Activated B cell treated with CpG ODN at 0.5 μM for 24 hours (primary cell): ENCODE data around the gene NLGN4X. TPM values are rescaled to one million over a fixed set of nuclear protein-coding genes. Genes with fewer than 3 reads are reported as not detected.

ENCODE experiments used
- ATAC-seq: fragments of 200-7000 bp; cut with Tn5 transposase; one replicate; pipeline ENCODE4 v1.10.0; 2021; ENCODE audit warnings: low read depth, mild to moderate bottlenecking, moderate library complexity
- CTCF ChIA-PET: fragments of 350-600 bp; sonication (Branson Sonifier 250); formaldehyde crosslinking; loops from one replicate; lab custom pipeline; 2021; ENCODE audit warnings: antibody characterized with exemption; lab: Charles Lee
- POLR2A ChIA-PET: fragments of 350-600 bp; sonication (Branson Sonifier 250); formaldehyde crosslinking; loops from one replicate; lab custom pipeline; 2021; ENCODE audit warnings: antibody characterized with exemption; lab: Charles Lee
- DNase-seq: peaks from one replicate; pipeline ENCODE4 v3.0.0; 2022
- H3K27ac Mint-ChIP-seq: one replicate; pipeline ENCODE4 v1.8.0; 2020; ENCODE audit warnings: mixed read lengths
- H3K27me3 Mint-ChIP-seq: one replicate; pipeline ENCODE4 v1.8.0; 2021; ENCODE audit warnings: mixed read lengths
- H3K36me3 Mint-ChIP-seq: one replicate; pipeline ENCODE4 v1.8.0; 2021; ENCODE audit warnings: low read depth, mixed read lengths
- H3K4me1 Mint-ChIP-seq: one replicate; pipeline ENCODE4 v1.8.0; 2021; ENCODE audit warnings: mixed read lengths
- H3K4me3 Mint-ChIP-seq: one replicate; pipeline ENCODE4 v1.8.0; 2020; ENCODE audit warnings: mild to moderate bottlenecking, mixed read lengths
- H3K9me3 Mint-ChIP-seq: one replicate; pipeline ENCODE4 v1.8.0; 2020; ENCODE audit warnings: mixed read lengths
- intact Hi-C: fragments of 100-400 bp; cut with micrococcal nuclease; formaldehyde crosslinking; loops from one replicate; pipeline ENCODE4 v1.15.1; 2024
- total RNA-seq: library from RNA; stranded (reverse); gene quantifications from 2 replicates; pipeline ENCODE4 v1.2.3, GENCODE V29; 2022
- TF ChIP-seq, protein P1 (sequence below): fragments of 200-600 bp; IDR thresholded peaks from one replicate; pipeline ENCODE4 v1.8.0; 2022; ENCODE audit warnings: antibody characterized with exemption, mild to moderate bottlenecking

The NLGN4X gene
- 0.22 and 0.35 TPM in 2 replicates for total RNA-seq

DNA sequence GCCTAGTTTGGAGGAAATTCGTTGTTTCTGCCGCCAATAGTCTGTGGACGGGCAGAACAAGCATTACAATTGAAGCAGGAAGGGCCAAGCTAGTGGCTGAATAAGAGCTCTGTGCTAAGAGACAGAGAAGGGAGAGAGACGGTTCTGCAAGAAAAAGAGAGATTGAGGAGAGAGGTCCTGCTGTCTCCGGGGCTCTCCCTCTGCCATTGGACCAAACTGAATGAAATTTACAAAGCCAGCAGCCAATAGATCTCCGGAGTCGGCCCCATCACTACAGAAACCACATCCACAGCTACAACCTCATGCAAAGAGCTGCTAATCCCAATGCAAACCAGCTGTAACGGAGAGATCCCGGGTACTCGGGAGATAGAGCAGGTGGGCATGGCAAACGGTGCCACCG is at the start of gene NLGN4X:
Gene NLGN4X, minus strand, starts transcription at position 148 of the 400 bp plus-strand sequence. CDS start 77,401 bp downstream, outside the sequence.
- Mint-ChIP-seq H3K36me3 (no peaks in the 10 kb centered on the region), H3K4me3 (no peak within 1 kb of the TSS), H3K4me1 (peaks cover 4% of the 10 kb centered on the region), H3K27ac (no peak within 1 kb of the TSS), H3K9me3 (no peaks in the 10 kb centered on the region), H3K27me3 (peaks cover 18% of the 10 kb centered on the region)
- DNase-seq (no peak), ATAC-seq (no peak)
- intact Hi-C loops: loop anchor here (10.0 kb wide), 2 partner anchors 204 to 856 kb away; no protein-coding TSS in a partner anchor
- CTCF ChIA-PET: no interaction called here
- TF ChIP-seq, protein P1, sequence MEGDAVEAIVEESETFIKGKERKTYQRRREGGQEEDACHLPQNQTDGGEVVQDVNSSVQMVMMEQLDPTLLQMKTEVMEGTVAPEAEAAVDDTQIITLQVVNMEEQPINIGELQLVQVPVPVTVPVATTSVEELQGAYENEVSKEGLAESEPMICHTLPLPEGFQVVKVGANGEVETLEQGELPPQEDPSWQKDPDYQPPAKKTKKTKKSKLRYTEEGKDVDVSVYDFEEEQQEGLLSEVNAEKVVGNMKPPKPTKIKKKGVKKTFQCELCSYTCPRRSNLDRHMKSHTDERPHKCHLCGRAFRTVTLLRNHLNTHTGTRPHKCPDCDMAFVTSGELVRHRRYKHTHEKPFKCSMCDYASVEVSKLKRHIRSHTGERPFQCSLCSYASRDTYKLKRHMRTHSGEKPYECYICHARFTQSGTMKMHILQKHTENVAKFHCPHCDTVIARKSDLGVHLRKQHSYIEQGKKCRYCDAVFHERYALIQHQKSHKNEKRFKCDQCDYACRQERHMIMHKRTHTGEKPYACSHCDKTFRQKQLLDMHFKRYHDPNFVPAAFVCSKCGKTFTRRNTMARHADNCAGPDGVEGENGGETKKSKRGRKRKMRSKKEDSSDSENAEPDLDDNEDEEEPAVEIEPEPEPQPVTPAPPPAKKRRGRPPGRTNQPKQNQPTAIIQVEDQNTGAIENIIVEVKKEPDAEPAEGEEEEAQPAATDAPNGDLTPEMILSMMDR: no peak
- POLR2A ChIA-PET: no interaction called here

DNA sequence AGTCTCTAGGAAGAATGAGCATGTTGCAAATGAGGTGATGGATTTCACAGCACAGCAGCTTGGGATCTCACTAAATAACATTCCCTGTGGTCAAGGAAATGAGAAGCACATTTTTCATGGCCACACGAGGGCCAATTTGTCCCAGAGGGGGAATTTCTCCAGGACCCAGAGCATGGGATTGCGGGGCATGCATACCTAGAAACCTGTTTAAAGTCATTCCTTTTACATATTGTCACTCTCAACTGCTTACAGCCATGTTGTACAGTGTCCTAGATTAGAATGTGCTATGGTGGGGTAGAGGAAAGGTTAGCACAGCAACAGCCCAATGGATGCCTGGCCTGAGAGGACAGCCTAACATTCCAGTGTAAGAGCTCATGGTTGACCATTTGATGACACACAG is 37.4 kb upstream of the NLGN4X start:
- Mint-ChIP-seq H3K9me3 (no peaks in the 10 kb centered on the region), H3K36me3 (no peaks in the 10 kb centered on the region), H3K27me3 (no peaks in the 10 kb centered on the region), H3K27ac (no peak overlapping the region), H3K4me3 (no peak overlapping the region), H3K4me1 (no peaks in the 10 kb centered on the region)
- POLR2A ChIA-PET: no interaction called here
- DNase-seq: no peak
- CTCF ChIA-PET: no interaction called here
- intact Hi-C loops: no loop called here
- ATAC-seq: no peak
- TF ChIP-seq, protein P1: no peak

DNA sequence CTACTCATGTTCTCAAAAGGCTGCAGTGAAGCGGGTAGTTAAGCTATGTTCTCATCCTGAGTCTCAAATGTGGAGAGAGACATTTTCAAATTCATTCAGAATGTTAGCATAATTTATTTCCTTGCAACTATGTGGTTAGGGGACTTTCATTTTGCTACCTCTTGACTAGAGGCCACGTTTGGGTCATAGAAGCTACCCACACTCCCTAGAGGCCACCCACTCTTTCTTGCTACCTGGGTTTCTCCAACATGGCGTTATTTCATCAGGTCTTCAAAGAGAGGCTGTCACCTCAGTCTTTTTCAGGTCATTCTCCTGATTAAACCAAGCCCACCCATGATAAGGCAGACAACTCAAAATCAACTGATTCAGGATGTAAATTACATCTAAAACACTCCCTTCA is 34.3 kb upstream of the NLGN4X start:
- no peaks in the 10 kb centered on the region for H3K9me3 Mint-ChIP-seq
- no peaks in the 10 kb centered on the region for H3K36me3 Mint-ChIP-seq
- TF ChIP-seq, protein P1: no peak
- H3K4me1 Mint-ChIP-seq: no peaks in the 10 kb centered on the region
- CTCF ChIA-PET: no interaction called here
- no peaks in the 10 kb centered on the region for H3K27me3 Mint-ChIP-seq
- DNase-seq: no peak
- H3K4me3 Mint-ChIP-seq: no peak overlapping the region
- intact Hi-C loops: no loop called here
- H3K27ac Mint-ChIP-seq: no peak overlapping the region
- ATAC-seq: no peak
- POLR2A ChIA-PET: no interaction called here

DNA sequence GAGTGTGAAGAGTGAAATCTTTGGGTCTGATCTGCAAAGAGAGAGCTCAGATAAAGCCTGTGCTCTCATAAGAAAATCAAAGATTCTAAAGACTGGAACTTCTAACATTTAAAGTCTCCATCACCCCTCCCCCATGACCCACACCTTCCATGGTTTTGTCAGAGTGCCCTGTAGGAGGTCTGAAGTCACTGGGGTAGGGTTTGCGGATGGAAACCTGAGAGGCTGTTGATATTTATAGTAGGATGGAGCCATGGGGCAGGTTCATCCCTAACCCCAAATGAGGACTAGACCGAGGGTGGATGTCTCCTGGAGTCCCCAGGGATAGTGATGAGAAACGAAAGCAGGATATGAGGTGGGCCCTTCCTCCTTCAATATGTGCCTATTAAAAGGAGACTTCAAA is 28.4 kb upstream of the NLGN4X start:
- Mint-ChIP-seq H3K27me3 (no peaks in the 10 kb centered on the region), H3K36me3 (no peaks in the 10 kb centered on the region), H3K9me3 (no peaks in the 10 kb centered on the region), H3K4me1 (no peaks in the 10 kb centered on the region), H3K27ac (no peak overlapping the region), H3K4me3 (no peak overlapping the region)
- CTCF ChIA-PET: no interaction called here
- TF ChIP-seq, protein P1: no peak
- ATAC-seq (no peak), DNase-seq (no peak)
- intact Hi-C loops: no loop called here
- POLR2A ChIA-PET: no interaction called here

DNA sequence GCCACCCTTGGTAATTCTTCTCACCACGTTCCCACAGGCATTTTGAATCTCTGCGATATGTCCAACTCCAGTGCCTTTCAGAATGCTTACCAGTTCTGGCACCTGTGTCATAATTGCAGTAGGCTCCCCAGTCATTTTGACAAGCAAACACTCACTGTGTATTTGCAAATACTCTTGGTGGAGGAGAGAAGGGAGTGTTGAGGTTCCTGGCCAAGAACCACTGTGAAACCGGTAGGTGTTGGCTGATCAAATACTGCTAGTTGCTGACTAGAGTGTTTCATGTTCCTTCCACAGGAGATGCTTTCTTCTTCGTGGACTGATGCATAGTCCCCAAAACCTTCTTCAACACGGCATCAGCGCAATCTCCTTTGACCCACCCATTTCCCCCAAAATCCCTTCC is 16.0 kb upstream of the NLGN4X start:
- ChIA-PET POLR2A (no interaction called here), CTCF (no interaction called here)

More for the DNA sequence above, 16.0 kb upstream of the NLGN4X start:
- Mint-ChIP-seq H3K36me3 (no peaks in the 10 kb centered on the region), H3K27ac (no peak overlapping the region), H3K4me3 (no peak overlapping the region), H3K4me1 (no peaks in the 10 kb centered on the region), H3K9me3 (no peaks in the 10 kb centered on the region), H3K27me3 (no peaks in the 10 kb centered on the region)
- DNase-seq (no peak), ATAC-seq (no peak)
- intact Hi-C loops: no loop called here
- TF ChIP-seq, protein P1: no peak
